ENCODE results near the gene EIF4E2.

DNA sequence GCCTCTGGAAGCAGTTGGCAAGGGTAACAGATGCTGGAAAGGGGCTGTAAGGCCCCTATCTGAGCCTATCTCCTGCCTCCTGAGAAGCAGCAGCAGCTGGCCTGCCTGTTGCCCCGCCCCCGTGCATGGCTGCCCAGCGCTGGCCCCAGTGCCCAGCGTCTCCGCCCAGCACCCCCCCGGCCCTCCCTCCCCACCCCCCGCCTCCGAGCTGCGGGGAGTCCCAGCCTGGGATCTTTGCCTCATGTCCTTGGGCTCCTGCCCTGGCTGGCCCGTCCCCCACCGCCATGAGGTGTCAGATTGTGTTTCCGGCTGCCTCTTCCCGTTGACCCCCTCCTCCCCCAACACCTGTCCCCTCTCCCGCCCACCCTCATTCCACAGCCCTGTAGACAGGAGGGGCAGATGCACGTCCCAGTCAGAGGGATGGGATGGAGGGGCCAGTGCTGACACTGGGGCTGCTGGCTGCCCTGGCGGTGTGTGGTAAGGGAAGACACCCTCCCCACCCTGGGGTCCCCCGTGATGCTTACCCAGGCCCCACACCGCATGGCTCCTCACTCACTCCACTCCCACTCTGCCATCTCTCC is 24.6 kb upstream of the EIF4E2 start, which contains the start of gene CHRND:
- TF ChIP-seq, protein P1, sequence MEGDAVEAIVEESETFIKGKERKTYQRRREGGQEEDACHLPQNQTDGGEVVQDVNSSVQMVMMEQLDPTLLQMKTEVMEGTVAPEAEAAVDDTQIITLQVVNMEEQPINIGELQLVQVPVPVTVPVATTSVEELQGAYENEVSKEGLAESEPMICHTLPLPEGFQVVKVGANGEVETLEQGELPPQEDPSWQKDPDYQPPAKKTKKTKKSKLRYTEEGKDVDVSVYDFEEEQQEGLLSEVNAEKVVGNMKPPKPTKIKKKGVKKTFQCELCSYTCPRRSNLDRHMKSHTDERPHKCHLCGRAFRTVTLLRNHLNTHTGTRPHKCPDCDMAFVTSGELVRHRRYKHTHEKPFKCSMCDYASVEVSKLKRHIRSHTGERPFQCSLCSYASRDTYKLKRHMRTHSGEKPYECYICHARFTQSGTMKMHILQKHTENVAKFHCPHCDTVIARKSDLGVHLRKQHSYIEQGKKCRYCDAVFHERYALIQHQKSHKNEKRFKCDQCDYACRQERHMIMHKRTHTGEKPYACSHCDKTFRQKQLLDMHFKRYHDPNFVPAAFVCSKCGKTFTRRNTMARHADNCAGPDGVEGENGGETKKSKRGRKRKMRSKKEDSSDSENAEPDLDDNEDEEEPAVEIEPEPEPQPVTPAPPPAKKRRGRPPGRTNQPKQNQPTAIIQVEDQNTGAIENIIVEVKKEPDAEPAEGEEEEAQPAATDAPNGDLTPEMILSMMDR (IDR thresholded peaks at IDR 0.05; ENCODE audit: insufficient read depth, low read length, poor library complexity, severe bottlenecking): no peak
- TF ChIP-seq EZH2phosphoT487 (conservative IDR thresholded peaks at IDR 0.05; ENCODE audit: low read length): no peak

All from SU-DHL-6 (cell line).